Central memory CD8-positive, alpha-beta T cell (primary cell): ENCODE results near the gene LCN2.
"Not testable (repeated sequence)": the region's sequence is repeated elsewhere in the genome, so short reads cannot be mapped to it uniquely, and the experiment has no call there.

ENCODE experiments used
- ATAC-seq: fragments of 150-1000 bp; cut with Tn5 transposase; replicated peaks from 2 replicates; pipeline ENCODE4 v1.10.0; 2022; ENCODE audit warnings: mild to moderate bottlenecking, moderate FRiP score, moderate number of reproducible peaks; ENCODE audit not compliant: poor library complexity, severe bottlenecking; ENCODE audit errors: extremely low read depth
- DNase-seq, 2 donors: peaks; one replicate each; pipeline ENCODE4 v3.0.0; 2021; ENCODE audit warnings: low spot score in 2 of 2
- H3K27ac Mint-ChIP-seq: one replicate; pipeline ENCODE4 v1.8.0; 2022; ENCODE audit warnings: low read depth, mild to moderate bottlenecking, moderate library complexity, mixed read lengths
- H3K27me3 Mint-ChIP-seq: one replicate; pipeline ENCODE4 v1.8.0; 2022; ENCODE audit warnings: mixed read lengths
- H3K36me3 Mint-ChIP-seq: one replicate; pipeline ENCODE4 v1.8.0; 2022; ENCODE audit warnings: mild to moderate bottlenecking, moderate library complexity, mixed read lengths; ENCODE audit not compliant: insufficient read depth
- H3K4me1 Mint-ChIP-seq: one replicate; pipeline ENCODE4 v1.8.0; 2022; ENCODE audit warnings: mixed read lengths
- H3K4me3 Mint-ChIP-seq: one replicate; pipeline ENCODE4 v1.8.0; 2022; ENCODE audit warnings: mild to moderate bottlenecking, moderate library complexity, mixed read lengths
- H3K9me3 Mint-ChIP-seq: one replicate; pipeline ENCODE4 v1.8.0; 2022; ENCODE audit warnings: mixed read lengths

The LCN2 gene

DNA sequence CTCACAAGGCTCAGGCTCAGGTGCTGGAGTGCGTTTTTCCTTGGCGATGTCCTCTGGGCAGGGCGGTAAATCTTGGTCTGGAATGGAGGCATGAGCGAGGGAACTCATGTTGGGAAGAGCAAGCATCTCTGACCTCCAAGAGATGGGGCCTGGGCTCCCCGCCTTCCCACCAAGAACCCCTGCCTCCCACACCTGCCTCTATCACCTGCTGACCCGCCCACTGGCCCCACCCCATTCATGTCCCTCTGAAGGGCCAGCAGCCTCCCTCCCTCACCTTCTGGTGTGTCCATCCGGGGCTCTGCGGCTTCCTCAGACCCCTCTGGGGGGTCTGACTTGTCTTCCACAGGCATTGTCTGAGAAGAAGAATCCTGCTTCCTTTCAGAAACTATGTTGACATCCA lies 31.2 kb downstream of the LCN2 start:
- H3K9me3 Mint-ChIP-seq: no peaks in the 10 kb centered on the region
- DNase-seq: no peak

DNA sequence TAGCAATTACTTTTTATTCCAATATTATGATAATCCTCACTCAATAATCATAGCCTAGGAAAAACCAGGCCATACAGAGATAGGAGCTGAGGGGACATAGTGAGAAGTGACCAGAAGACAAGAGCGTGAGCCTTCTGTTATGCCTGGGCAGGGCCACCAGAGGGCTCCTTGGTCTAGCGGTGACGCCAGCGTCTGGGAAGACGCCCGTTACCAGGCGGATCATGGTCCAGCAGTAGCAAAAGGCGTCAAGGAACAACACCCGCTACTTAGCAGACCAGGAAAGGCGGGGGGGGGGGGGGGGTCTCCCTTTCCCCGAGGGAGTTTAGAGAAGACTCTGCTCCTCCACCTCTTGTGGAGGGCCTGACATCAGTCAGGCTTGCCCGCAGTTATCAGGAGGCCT lies 32.2 kb downstream of the LCN2 start:
- H3K4me3 Mint-ChIP-seq, H3K27me3 Mint-ChIP-seq, H3K9me3 Mint-ChIP-seq, ATAC-seq, H3K27ac Mint-ChIP-seq, DNase-seq: not testable (repeated sequence)
- Mint-ChIP-seq H3K36me3 (peaks cover 24% of the 10 kb centered on the region), H3K4me1 (peaks cover 14% of the 10 kb centered on the region)

More for the DNA sequence above, 31.2 kb downstream of the LCN2 start:
- Mint-ChIP-seq H3K27ac (no peak overlapping the region), H3K4me3 (no peak overlapping the region), H3K27me3 (no peaks in the 10 kb centered on the region), H3K36me3 (peaks cover 21% of the 10 kb centered on the region), H3K4me1 (peaks cover 10% of the 10 kb centered on the region)
- ATAC-seq: no peak

DNA sequence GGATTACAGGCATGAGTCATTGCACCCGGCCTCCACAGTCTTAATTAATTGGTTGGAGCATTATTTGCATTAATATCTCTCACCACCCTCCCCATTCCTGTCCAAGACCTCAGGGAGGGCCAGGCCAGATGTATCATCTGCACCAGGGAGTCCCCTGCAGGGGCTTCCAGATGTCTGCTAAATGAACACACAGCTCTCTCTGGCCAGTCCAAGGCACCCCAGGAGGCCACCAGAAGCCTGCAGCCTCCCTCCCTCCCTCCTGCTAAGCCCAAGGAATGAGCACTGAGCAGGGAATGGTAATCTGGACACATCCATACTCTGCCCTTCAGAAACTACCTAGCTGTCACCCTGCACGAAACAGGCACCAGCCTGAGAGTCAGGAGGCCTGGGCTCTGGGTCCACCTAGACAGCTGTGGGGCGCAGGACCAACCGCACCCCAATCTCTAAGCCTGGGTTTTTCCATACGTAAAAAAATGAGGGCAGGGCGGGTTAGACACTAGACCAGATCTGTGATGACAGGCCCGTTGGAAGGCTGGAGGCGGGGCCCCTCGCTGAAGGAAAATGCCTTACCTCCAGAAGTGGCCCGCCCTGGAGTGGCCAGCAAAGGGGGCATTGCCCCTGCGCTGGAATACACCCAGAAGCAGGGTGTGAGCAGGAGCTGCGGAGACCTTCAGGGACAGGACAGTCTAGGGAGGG lies 33.8 kb downstream of the LCN2 start:
- DNase-seq (no peak), ATAC-seq (no peak)
- Mint-ChIP-seq H3K9me3 (no peaks in the 10 kb centered on the region), H3K4me1 (peaks cover 22% of the 10 kb centered on the region), H3K27me3 (no peaks in the 10 kb centered on the region), H3K4me3 (no peak overlapping the region), H3K27ac (no peak overlapping the region), H3K36me3 (peaks cover 31% of the 10 kb centered on the region)

DNA sequence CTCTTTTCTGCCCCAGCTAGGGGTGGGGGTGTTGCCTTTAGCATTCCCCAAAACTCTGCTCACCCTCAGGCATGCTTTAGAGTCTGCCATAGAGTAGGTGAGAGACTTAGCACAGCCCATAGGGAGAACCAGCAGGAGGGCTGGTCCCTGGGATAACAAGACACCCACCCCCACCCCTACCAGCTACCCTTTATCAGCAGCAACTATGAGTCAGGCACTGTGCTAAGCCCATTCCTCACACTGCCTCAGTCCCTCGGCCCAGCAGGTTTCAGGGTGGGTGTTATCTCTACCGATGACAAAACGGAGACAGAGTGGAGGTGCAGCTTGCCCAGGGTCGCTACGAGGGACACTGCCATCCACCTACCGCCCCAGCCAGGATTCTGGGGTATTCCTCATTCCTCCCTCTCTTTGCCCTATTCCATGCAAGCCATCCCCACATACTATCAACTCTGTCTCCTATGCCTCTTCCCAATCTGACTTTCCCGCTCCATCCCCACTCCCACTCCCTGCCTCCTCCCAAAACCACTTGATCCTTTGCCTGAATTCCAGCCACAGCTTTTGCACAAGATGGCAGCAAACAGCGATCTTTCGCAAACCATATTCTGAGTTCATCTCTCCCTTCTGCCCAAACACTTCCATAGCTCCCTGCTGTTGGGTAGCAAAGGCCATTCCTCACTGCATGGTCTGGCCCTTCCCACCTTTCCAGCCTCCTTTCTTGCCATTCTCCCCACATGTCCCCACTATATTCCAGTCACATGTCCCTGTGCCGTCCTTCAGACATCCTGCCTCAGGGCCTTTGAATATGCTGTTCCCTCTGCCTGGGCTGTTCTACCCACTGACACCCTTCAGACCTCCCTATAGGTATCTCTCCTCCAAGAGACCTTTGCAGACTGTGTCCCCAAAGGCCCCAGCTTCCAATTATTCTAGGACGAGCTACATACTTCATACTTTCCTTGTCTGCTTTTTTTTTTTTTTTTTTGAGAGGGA lies 37.0 kb downstream of the LCN2 start:
- Mint-ChIP-seq H3K36me3 (peaks cover 36% of the 10 kb centered on the region), H3K4me3 (no peak overlapping the region), H3K27ac (peak overlapping the region; percentile 78), H3K4me1 (peaks cover 38% of the 10 kb centered on the region), H3K27me3 (no peaks in the 10 kb centered on the region), H3K9me3 (no peaks in the 10 kb centered on the region)
- ATAC-seq (no peak), DNase-seq (no peak)

DNA sequence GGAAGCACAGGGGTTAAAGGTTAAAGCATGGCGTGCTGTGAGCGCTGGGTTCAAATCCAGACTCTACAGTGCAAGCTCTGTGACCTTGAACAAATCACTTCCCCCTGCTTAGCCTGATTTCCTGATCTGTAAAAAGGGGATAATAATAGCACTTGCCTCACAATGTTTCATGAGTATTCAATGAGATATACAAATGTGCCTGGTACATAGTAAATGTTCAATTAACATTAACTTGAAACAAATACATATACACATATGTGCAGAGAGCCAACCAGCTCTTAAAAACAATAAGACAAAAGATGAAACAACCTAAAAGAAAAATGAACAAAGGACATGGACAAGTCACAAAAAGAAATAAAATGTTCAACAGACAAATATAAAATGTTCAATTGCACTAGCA lies 38.1 kb downstream of the LCN2 start:
- Mint-ChIP-seq H3K9me3 (no peaks in the 10 kb centered on the region), H3K27me3 (no peaks in the 10 kb centered on the region), H3K27ac (peak overlapping the region; percentile 88), H3K4me3 (no peak overlapping the region), H3K4me1 (peaks cover 38% of the 10 kb centered on the region), H3K36me3 (peaks cover 37% of the 10 kb centered on the region)
- ATAC-seq (no peak), DNase-seq (no peak)

DNA sequence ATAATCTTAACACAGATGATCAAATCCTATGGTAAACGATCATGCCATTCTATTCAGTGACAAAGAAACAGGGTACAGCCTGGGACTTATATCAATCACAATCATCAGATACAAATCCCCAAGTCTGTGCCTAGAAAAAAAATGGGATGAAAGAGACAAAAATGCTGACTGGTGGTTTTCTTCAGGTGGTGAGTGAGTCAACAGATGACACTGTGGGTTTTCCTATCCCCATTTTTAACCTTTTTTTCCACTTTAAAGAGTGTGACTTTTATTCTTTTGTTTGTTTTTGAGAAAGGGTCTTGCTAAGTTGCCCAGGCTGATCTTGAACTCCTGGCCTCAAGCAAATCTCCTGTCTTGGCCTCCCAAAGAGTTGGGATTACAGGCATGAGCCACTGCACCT lies 39.0 kb downstream of the LCN2 start:
- peaks cover 33% of the 10 kb centered on the region for H3K4me1 Mint-ChIP-seq
- DNase-seq (no peak), ATAC-seq (no peak)
- no peak overlapping the region for H3K4me3 Mint-ChIP-seq
- peaks cover 35% of the 10 kb centered on the region for H3K36me3 Mint-ChIP-seq
- no peaks in the 10 kb centered on the region for H3K27me3 Mint-ChIP-seq
- H3K27ac Mint-ChIP-seq: peak overlapping the region; percentile 88
- H3K9me3 Mint-ChIP-seq: no peaks in the 10 kb centered on the region

DNA sequence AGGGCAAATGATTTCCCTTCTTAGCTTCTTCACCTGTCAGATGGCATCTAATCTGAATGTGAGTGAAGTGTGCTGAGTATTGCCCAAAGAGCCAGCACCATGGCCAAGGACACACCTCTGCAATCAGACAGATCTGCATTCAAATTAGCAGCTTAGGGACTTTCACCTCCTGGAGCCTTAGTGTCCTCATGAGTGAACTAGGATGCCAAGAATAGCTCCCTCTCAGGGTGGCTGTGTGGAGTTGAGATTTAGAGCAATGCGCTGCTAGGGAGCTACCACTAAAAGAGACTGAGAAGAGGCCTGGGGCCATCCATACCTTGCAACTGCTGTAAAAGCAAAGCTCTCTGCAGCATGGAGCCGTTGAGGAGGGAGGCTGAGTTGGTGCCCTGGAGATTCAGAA lies 40.8 kb downstream of the LCN2 start:
- H3K27me3 Mint-ChIP-seq: no peaks in the 10 kb centered on the region
- peaks cover 33% of the 10 kb centered on the region for H3K4me1 Mint-ChIP-seq
- ATAC-seq: no peak
- H3K9me3 Mint-ChIP-seq: no peaks in the 10 kb centered on the region
- peaks cover 31% of the 10 kb centered on the region for H3K36me3 Mint-ChIP-seq
- peak overlapping the region; percentile 41 for H3K27ac Mint-ChIP-seq
- DNase-seq: no peak
- peak overlapping the region; percentile 88 for H3K4me3 Mint-ChIP-seq

DNA sequence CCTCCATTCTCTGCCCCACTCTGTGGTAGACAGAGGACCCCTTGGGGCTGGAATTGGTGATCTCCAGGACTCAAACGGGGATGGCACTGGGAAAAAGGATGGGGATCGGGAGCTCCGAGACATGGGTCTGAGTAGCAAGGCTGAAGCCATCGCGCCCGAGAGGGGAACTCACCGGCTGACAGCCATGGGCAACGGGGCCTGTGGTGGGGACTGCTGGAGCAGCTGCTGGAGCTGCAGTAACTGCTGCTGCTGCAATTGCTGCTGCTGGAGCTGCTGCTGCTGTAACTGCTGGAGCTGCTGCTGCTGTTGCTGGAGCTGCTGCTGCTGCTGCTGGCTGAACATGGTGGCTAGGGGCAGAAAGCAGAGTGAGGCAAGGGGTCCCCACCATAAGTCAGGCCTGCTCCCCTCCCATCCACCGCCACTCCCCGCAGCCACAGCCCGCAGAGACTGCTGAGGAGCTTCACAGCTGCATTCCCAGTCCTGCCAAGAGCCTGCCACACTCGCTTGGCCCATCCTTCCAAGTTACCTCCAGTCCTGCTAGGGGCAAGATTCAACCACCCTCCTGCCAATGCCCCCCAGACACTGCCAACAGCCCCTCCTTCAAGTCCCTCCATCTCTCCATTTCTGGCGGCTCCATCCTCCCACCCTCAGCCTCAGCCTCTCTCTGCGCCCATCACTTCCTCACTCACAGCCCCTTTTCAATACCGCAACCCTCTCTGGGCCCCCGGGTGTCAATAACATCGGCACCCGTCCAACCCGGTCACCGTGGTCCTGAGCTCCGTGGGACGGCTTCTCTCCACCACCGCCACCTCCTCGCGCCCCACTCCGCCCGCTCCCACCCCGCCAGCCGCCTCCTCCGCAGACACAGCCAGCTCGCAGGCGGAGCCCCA lies 41.5 kb downstream of the LCN2 start:
- H3K36me3 Mint-ChIP-seq: peaks cover 28% of the 10 kb centered on the region
- no peaks in the 10 kb centered on the region for H3K27me3 Mint-ChIP-seq
- DNase-seq (peak in 1 of 2 donors; percentile 32), ATAC-seq (peak; percentile 57)
- H3K4me3 Mint-ChIP-seq: peak overlapping the region; percentile 88
- peak overlapping the region; percentile 90 for H3K27ac Mint-ChIP-seq
- no peaks in the 10 kb centered on the region for H3K9me3 Mint-ChIP-seq
- H3K4me1 Mint-ChIP-seq: peaks cover 33% of the 10 kb centered on the region

DNA sequence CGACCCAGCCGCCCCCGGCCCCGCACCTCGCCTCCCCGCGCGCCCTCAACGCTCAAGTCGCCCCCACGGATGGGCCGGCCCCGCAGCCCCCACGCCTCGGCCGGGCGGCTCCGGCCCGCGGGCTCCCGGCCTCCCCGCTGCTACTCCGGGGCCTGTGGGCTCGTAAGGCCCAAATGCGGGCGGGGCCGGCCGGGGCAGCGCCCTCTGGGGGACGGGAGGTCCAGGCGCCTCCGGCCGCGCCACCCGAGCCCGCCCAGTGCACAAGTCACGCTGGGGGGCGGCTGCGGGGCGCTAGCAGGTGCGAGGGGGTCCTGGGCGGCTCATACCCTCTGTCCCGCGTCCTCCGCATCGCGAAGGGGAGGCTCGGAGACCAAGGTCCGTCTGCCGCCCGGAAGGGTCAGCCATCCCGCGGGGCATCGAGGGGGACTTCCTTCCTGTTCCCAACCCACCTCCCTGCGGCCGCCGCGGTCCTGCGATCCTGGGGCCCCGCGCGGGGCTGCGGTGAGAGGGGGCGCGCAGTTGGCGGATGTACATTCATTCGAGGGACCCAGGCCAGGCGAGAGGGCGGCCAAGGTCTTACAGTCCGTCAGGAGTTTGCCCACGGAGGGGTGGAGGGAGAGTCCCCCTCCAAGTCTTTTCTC lies 42.3 kb downstream of the LCN2 start, which contains the start of gene CIZ1:
TSS of gene CIZ1 (minus strand) at position 167 of the 641 bp plus-strand sequence. CDS start 715 bp downstream, outside the sequence.
- DNase-seq (peak; percentile 48 to 63), ATAC-seq (peak; percentile 90)
- no peaks in the 10 kb centered on the region for H3K9me3 Mint-ChIP-seq
- peak within 1 kb of the TSS; percentile 88 for H3K4me3 Mint-ChIP-seq
- H3K36me3 Mint-ChIP-seq: peaks cover 28% of the 10 kb centered on the region
- H3K27ac Mint-ChIP-seq: peak within 1 kb of the TSS; percentile 90
- peaks cover 28% of the 10 kb centered on the region for H3K4me1 Mint-ChIP-seq
- no peaks in the 10 kb centered on the region for H3K27me3 Mint-ChIP-seq

DNA sequence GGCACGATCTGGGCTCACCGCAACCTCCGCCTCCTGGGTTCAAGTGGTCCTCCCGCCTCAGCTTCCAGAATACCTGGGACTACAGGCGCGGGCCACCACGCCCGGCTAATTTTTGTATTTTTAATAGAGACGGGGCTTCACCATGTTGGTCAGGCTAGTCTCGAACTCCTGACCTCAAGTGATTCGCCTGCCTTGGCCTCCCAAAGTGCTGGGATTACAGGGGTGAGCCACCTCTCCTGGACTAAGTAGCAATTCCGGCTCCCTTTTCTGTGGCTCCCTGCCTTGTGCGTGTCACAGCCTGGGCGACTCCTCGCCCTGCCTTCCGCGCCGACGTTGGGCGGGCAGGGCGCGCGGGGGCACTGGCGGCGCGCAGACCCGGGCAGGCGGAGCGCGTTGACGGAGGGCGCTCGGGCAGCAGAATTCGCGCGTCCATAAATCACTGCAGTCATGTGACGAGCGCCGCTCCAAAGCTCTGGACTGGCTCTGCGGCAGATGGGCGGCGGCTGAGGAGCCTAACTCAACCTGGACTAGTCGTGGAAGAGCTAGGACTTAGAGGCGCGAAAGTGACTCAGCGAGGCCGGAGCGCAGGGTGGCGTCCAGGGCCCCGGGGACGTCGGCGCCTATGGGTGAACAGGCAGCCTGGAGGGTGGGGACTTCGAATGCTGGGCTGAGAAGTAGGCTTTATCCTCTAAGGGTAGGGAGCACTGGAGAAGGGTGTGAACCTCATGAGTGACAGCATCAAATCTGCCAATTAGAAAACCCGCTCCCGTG lies 43.5 kb downstream of the LCN2 start:
- Mint-ChIP-seq H3K27me3 (no peaks in the 10 kb centered on the region), H3K27ac (no peak overlapping the region), H3K4me1 (peaks cover 23% of the 10 kb centered on the region), H3K36me3 (peaks cover 21% of the 10 kb centered on the region), H3K4me3 (no peak overlapping the region), H3K9me3 (no peaks in the 10 kb centered on the region)
- ATAC-seq (no peak), DNase-seq (no peak)

DNA sequence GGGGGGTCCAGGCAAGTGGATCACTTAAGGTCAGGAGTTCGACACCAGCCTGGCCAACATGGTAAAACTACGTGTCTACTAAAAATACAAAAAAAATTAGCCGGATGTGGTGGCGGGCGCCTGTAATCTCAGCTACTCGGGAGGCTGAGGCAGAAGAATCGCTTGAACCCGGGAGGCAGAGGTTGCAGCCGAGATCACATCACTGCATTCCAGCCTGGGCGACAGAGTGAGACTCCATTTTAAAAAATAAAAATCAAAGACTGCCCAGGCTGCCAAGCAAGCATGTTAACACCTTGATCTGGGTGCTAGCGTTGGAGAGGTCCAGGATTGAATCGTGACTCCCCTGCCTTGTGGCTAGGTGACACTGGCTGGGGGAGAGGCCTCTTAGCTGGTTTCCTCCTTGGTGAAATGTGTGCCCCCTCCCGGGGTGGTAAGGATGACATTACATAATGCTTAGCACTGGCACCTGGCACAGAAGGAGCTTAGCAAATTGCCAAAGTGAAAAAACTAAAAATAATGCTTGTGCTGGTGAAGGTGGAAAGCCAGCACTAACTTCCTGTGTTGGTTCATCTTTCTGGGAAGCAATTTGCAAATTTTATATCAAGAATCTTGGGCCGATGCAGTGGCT lies 44.3 kb downstream of the LCN2 start:
- Mint-ChIP-seq H3K9me3 (no peaks in the 10 kb centered on the region), H3K4me1 (peaks cover 17% of the 10 kb centered on the region), H3K27ac (no peak overlapping the region), H3K36me3 (peaks cover 13% of the 10 kb centered on the region), H3K4me3 (no peak overlapping the region), H3K27me3 (no peaks in the 10 kb centered on the region)
- ATAC-seq (no peak), DNase-seq (no peak)
